HCT116 (cell line): ENCODE results near the gene OTOL1.

Experiments used
- CEBPB ChIP-seq: IDR thresholded peaks from 2 replicates; pipeline ENCODE4 v1.6.1; 2012; ENCODE audit warnings: low read depth
- CTCF ChIP-seq, 3 experiments: fragments of 200-600 bp in 1 of 3; sonication (generic) in 1 of 3; IDR thresholded peaks in 2 of 3; conservative IDR thresholded peaks in 1 of 3; 2 replicates each; pipeline ENCODE4 v1.5.1; 2012 to 2017; ENCODE audit warnings: low read depth in 2 of 3, low read length in 2 of 3, antibody characterized with exemption in 1 of 3, borderline replicate concordance in 1 of 3, control low read depth in 1 of 3, mild to moderate bottlenecking in 1 of 3, mixed read lengths in 1 of 3, mixed run types in 1 of 3, moderate library complexity in 1 of 3; ENCODE audit not compliant: insufficient read depth in 1 of 3
- MAX ChIP-seq: IDR thresholded peaks from 2 replicates; pipeline ENCODE4 v1.6.1; 2012
- POLR2AphosphoS5 ChIP-seq: IDR thresholded peaks from 2 replicates; pipeline ENCODE4 v1.6.1; 2011; ENCODE audit warnings: mild to moderate bottlenecking, low read depth, low read length, moderate library complexity
- RAD21 ChIP-seq: IDR thresholded peaks from 2 replicates; pipeline ENCODE4 v1.6.1; 2012; ENCODE audit warnings: low read depth, mild to moderate bottlenecking
- ZNF274 ChIP-seq: fragments of 200-500 bp; sonication (Bioruptor generic); IDR thresholded peaks from 2 replicates; pipeline ENCODE4 v1.6.1; 2014; ENCODE audit warnings: mild to moderate bottlenecking, low read depth, low read length, inconsistent platforms

- no peak for TF ChIP-seq POLR2AphosphoS5
- no peak for TF ChIP-seq CTCF (IDR thresholded peaks at IDR 0.05 in 2 of 3, conservative IDR thresholded peaks at IDR 0.05 in 1 of 3; ENCODE audit: borderline replicate concordance in 1 of 3, insufficient read depth in 1 of 3, low read depth in 2 of 3, low read length in 2 of 3)
- no peak for TF ChIP-seq RAD21
- no peak for TF ChIP-seq ZNF274
- no peak for TF ChIP-seq CEBPB
- no peak for TF ChIP-seq MAX
Observed at GRCh38 chr3:161540594-161540993, 44.0 kb downstream of the OTOL1 start.
